ENCODE data around the gene OS9.

OS9 gene

GRCh38 chr12:57767876-57768275, 73.9 kb downstream of the OS9 start:
- no peak for DNase-seq

GRCh38 chr12:57769594-57769993, 75.7 kb downstream of the OS9 start:
- no peak for DNase-seq

- DNase-seq, result no peak
These were observed 76.8 kb downstream of the OS9 start for GRCh38 chr12:57770734-57771133.
